ENCODE results near the gene SORBS2.

DNA sequence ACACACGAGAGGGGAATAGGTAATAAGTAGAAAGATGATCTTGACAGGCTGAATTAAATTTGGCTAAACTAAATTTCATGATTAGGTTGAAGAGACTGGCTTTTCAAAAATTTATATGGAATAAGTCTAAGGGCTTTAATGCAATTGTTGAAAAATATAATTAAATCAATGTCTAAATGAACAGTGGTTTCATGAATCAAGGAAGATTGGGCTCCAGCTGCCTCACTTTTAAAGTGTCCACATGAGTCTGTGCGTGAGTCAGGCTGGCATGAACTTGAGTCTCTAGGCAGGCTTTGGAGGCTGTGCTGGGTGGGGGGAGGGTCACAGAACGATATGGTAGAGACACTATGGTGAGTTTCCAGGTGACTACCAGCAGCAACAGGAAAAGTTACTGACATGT is 111.9 kb downstream of the SORBS2 start:
- TF ChIP-seq, protein P1, sequence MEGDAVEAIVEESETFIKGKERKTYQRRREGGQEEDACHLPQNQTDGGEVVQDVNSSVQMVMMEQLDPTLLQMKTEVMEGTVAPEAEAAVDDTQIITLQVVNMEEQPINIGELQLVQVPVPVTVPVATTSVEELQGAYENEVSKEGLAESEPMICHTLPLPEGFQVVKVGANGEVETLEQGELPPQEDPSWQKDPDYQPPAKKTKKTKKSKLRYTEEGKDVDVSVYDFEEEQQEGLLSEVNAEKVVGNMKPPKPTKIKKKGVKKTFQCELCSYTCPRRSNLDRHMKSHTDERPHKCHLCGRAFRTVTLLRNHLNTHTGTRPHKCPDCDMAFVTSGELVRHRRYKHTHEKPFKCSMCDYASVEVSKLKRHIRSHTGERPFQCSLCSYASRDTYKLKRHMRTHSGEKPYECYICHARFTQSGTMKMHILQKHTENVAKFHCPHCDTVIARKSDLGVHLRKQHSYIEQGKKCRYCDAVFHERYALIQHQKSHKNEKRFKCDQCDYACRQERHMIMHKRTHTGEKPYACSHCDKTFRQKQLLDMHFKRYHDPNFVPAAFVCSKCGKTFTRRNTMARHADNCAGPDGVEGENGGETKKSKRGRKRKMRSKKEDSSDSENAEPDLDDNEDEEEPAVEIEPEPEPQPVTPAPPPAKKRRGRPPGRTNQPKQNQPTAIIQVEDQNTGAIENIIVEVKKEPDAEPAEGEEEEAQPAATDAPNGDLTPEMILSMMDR (IDR thresholded peaks at IDR 0.05): no peak
- TF ChIP-seq ZFX (IDR thresholded peaks at IDR 0.05; ENCODE audit: borderline replicate concordance): no peak
